Cardiac fibroblast (primary cell): Measurements from ENCODE around the gene EHMT1.

Source experiments
- DNase-seq, 2 donors: peaks; one replicate each; pipeline versions ENCODE4 v3.0.0 to v3.0.0-alpha.2; 2010; ENCODE audit warnings: low read depth in 2 of 2
- H3K4me3 ChIP-seq, 2 donors: replicated peaks in 1 of 2; 1 replicate in 1 of 2; 2 replicates in 1 of 2; pipeline ENCODE4 v1.5.1; 2011; ENCODE audit warnings: low read depth in 2 of 2, low read length in 2 of 2, mild to moderate bottlenecking in 2 of 2, moderate library complexity in 1 of 2
- TF ChIP-seq, protein P1 (sequence below): IDR thresholded peaks from one replicate; pipeline ENCODE4 v1.5.1; 2011; ENCODE audit warnings: low read depth, mild to moderate bottlenecking, low read length, inconsistent platforms

The EHMT1 gene

DNA sequence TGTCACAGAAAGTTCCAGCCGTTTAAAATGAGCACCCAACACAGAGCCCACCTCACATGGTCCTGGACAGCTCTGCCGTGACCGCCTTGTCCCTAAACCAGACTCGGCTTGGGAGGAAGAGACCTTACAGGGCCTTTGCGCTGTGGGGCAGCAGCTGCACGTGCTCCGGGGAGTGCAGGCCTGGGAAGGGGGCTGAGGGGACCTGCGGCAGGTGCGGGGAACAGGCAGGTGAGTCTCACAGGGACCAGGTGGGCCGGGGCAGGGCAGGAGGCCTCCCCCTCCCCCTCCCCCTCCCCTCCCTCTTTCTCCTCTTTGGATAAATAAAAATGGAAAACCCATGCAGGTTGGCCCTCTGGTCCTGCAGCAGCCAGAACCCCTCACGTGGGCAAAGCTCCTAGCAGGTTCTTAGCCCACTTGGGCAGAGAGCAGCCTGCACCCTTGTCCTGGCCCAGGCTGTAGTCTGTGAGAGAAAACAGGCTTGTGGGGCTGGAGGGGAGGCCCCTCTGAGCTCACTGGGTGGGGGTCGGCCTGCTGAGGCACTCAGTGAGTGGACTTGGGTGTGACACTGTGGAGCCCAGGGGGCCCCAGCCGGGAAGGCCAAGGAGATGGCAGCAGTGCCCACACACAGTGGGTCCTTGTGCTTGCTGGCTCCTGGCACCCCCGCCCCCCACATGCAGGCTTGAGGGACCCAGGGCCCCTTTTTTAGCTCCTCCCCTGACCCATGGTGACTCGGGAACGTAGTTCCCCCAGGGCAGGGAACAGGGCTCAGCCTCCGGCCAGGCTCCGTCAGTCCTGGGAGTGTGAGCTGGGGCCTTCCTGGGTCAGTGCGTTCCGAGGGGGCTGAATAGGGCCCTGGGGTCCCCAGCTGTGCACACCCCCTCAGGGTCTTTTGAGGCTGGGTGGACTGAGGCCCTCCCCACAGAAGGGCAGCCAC lies 218.8 kb downstream of the EHMT1 start:
- no peak for DNase-seq
- TF ChIP-seq, protein P1, sequence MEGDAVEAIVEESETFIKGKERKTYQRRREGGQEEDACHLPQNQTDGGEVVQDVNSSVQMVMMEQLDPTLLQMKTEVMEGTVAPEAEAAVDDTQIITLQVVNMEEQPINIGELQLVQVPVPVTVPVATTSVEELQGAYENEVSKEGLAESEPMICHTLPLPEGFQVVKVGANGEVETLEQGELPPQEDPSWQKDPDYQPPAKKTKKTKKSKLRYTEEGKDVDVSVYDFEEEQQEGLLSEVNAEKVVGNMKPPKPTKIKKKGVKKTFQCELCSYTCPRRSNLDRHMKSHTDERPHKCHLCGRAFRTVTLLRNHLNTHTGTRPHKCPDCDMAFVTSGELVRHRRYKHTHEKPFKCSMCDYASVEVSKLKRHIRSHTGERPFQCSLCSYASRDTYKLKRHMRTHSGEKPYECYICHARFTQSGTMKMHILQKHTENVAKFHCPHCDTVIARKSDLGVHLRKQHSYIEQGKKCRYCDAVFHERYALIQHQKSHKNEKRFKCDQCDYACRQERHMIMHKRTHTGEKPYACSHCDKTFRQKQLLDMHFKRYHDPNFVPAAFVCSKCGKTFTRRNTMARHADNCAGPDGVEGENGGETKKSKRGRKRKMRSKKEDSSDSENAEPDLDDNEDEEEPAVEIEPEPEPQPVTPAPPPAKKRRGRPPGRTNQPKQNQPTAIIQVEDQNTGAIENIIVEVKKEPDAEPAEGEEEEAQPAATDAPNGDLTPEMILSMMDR: no peak
- H3K4me3 ChIP-seq: no peak overlapping the region

DNA sequence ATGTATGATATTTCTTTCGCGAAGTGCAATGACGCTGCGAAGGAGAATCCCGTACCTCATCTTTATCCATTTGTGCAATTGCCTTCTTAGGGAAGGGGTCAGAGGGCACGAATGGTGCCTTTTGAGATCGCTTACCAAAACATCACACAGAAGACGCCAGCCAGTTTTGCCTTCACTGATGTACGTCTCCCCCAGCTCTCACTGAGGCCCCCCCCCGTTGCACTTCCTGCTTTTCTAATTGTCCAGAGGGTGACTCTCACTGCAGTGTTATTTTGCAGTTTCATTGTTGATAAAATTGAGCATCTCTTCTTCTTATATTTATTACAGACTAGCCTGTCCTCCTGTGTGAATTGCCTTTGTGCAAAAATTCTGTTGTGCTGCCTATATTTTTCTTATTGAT lies 219.8 kb downstream of the EHMT1 start:
- DNase-seq: no peak
- no peak overlapping the region for H3K4me3 ChIP-seq
- TF ChIP-seq, protein P1: no peak

DNA sequence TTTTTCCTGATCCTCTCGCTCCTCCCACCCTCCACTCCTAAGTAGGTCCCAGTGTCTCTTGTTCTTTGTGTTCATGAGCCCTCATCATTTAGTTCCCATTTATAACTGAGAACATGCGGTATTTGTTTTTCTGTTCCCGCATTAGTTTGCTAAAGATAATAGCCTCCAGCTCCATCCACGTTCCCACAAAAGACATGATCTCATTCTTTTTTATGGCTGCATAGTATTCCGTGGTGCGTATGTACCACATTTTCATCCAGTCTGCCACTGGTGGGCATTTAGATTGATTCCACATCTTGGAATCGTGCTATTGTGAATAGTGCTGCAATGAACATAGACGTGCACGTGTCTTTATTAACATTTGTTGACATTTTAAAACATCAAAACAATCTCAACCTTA lies 224.6 kb downstream of the EHMT1 start:
- H3K4me3 ChIP-seq: no peak overlapping the region
- no peak for DNase-seq
- TF ChIP-seq, protein P1: no peak

DNA sequence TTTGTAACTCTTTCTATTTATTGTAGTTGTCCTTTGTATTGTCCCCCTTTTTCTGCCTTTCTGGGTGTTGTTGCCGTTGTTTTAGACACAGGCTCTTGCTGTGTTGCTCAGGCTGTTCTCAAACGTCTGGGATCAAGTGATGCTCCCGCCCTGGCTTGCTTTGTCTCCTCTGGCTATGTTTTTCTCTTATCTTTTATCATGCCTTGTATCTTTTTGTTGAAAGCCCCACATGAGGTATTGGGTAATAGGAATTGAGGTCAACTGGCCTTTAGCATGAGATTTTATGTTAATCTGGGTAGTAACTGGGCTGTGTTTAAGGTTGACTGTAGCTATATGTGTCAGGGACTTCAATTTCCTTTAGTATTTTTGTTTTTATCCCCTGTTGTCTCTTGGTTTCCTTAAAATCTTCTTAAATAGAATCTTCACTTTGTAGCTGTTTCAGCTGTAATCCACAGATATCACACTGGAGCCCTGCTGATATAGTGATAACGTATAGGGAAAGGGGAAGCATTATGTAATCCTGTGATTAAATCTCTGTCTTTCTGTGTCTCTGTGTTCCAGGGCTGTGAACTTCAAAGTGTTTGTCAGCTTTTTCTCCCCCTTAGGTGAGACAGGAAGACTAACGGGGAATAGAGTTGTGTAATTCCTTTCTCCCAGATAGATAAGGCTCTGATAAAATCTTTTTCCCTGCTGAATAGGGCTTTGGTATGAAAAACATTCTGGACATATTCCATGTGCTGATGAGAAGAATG lies 232.9 kb downstream of the EHMT1 start:
- DNase-seq: no peak
- TF ChIP-seq, protein P1: no peak
- no peak overlapping the region for H3K4me3 ChIP-seq

DNA sequence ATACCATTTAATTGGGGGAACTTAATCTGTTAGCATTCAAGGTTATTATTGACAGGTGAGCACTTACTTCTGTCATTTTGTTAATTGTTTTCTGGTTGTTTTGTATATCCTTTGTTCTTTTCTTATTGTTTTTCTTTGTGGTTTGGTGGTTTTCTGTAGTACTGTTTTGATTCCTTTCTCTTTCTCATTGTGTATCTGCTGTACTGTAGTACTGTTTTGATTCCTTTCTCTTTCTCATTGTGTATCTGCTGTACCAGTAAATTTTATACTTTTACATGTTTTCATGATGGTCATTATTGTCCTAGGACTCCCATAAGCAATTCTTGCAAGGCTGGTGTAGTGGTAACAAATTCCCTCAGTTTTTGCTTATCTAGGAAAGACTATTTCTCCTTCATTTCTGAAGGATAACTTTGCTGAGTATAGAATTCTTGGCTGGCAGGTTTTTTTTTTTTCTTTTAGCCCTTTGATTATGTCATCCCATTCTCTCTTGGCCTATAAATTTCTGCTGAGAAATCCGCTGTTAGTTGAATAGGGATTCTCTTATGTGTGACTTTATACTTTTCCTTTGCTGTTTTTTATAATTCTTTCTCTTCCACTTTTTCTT lies 234.7 kb downstream of the EHMT1 start:
- H3K4me3 ChIP-seq: no peak overlapping the region
- TF ChIP-seq, protein P1: no peak
- no peak for DNase-seq

DNA sequence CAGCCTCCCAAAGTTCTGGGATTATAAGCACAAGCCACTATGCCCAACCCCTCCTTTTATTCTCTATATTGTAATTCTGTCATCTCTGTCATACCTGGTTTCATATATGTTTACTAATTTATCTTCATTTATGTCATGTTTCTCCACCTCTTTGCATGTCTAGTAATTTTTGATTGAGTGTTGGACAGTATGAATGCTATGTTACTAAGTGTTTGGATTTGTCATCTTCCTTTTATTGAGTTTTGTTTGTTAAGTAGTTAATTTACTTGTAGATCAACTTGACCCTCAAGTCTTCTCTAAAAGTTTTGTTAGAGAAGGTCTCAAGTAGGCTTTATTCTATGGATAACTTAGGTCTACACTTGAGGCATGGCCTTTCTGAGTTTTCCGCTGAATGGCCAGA lies 241.6 kb downstream of the EHMT1 start:
- no peak for DNase-seq
- no peak overlapping the region for H3K4me3 ChIP-seq
- TF ChIP-seq, protein P1: no peak
